Activated B cell treated with CpG ODN at 0.5 μM for 24 hours (primary cell): ENCODE measurements around the gene TICAM2. TPM values are rescaled to one million over a fixed set of nuclear protein-coding genes. Genes with fewer than 3 reads are reported as not detected.

ENCODE experiments used
- ATAC-seq: fragments of 200-7000 bp; cut with Tn5 transposase; one replicate; pipeline ENCODE4 v1.10.0; 2021; ENCODE audit warnings: low read depth, mild to moderate bottlenecking, moderate library complexity
- CTCF ChIA-PET: fragments of 350-600 bp; sonication (Branson Sonifier 250); formaldehyde crosslinking; loops from one replicate; lab custom pipeline; 2021; ENCODE audit warnings: antibody characterized with exemption; lab: Charles Lee
- POLR2A ChIA-PET: fragments of 350-600 bp; sonication (Branson Sonifier 250); formaldehyde crosslinking; loops from one replicate; lab custom pipeline; 2021; ENCODE audit warnings: antibody characterized with exemption; lab: Charles Lee
- DNase-seq: peaks from one replicate; pipeline ENCODE4 v3.0.0; 2022
- H3K27ac Mint-ChIP-seq: one replicate; pipeline ENCODE4 v1.8.0; 2020; ENCODE audit warnings: mixed read lengths
- H3K27me3 Mint-ChIP-seq: one replicate; pipeline ENCODE4 v1.8.0; 2021; ENCODE audit warnings: mixed read lengths
- H3K36me3 Mint-ChIP-seq: one replicate; pipeline ENCODE4 v1.8.0; 2021; ENCODE audit warnings: low read depth, mixed read lengths
- H3K4me1 Mint-ChIP-seq: one replicate; pipeline ENCODE4 v1.8.0; 2021; ENCODE audit warnings: mixed read lengths
- H3K4me3 Mint-ChIP-seq: one replicate; pipeline ENCODE4 v1.8.0; 2020; ENCODE audit warnings: mild to moderate bottlenecking, mixed read lengths
- H3K9me3 Mint-ChIP-seq: one replicate; pipeline ENCODE4 v1.8.0; 2020; ENCODE audit warnings: mixed read lengths
- intact Hi-C: fragments of 100-400 bp; cut with micrococcal nuclease; formaldehyde crosslinking; loops from one replicate; pipeline ENCODE4 v1.15.1; 2024
- total RNA-seq: library from RNA; stranded (reverse); gene quantifications from 2 replicates; pipeline ENCODE4 v1.2.3, GENCODE V29; 2022
- TF ChIP-seq, protein P1 (sequence below): fragments of 200-600 bp; IDR thresholded peaks from one replicate; pipeline ENCODE4 v1.8.0; 2022; ENCODE audit warnings: antibody characterized with exemption, mild to moderate bottlenecking

The TICAM2 gene
- total RNA-seq, 1 donor from 2014 or later: 12.4 TPM

DNA sequence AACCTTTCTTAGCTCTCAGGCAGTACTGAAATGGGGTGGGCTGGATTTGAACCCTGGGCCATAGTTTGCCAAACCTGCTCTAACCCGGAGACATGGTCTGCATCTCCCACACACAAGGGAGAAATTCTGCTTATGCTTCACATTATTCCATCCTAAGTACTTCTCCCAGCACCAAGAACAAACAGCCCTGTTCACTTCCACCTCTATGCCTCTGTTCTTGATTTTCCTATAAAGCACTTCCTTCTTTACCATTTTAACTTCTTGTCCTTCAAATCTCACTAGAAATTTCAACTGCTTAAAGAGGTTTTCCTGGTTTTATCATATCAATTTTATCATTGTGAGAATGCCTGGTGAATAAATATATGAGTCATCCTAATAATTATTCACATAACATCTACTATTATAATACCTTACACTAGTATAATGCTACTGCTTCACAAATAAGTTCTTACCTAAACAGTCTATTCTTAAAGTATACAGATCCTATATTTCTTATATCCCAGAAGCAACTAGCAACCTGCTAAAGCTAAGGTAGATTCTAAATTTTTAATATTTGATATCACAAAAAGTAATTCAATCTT lies 70.4 kb downstream of the TICAM2 start:
- ChIA-PET POLR2A (no interaction called here), CTCF (no interaction called here)
- H3K27me3 Mint-ChIP-seq: no peaks in the 10 kb centered on the region
- H3K36me3 Mint-ChIP-seq: peaks cover 51% of the 10 kb centered on the region
- intact Hi-C loops: loop anchor here (1.0 kb wide), 1 partner anchor 10 kb away; no protein-coding TSS in a partner anchor
- ATAC-seq (no peak), DNase-seq (no peak)
- peaks cover 71% of the 10 kb centered on the region for H3K4me1 Mint-ChIP-seq
- TF ChIP-seq, protein P1, sequence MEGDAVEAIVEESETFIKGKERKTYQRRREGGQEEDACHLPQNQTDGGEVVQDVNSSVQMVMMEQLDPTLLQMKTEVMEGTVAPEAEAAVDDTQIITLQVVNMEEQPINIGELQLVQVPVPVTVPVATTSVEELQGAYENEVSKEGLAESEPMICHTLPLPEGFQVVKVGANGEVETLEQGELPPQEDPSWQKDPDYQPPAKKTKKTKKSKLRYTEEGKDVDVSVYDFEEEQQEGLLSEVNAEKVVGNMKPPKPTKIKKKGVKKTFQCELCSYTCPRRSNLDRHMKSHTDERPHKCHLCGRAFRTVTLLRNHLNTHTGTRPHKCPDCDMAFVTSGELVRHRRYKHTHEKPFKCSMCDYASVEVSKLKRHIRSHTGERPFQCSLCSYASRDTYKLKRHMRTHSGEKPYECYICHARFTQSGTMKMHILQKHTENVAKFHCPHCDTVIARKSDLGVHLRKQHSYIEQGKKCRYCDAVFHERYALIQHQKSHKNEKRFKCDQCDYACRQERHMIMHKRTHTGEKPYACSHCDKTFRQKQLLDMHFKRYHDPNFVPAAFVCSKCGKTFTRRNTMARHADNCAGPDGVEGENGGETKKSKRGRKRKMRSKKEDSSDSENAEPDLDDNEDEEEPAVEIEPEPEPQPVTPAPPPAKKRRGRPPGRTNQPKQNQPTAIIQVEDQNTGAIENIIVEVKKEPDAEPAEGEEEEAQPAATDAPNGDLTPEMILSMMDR: no peak
- peaks cover 6% of the 10 kb centered on the region for H3K9me3 Mint-ChIP-seq
- no peak overlapping the region for H3K4me3 Mint-ChIP-seq
- H3K27ac Mint-ChIP-seq: no peak overlapping the region

DNA sequence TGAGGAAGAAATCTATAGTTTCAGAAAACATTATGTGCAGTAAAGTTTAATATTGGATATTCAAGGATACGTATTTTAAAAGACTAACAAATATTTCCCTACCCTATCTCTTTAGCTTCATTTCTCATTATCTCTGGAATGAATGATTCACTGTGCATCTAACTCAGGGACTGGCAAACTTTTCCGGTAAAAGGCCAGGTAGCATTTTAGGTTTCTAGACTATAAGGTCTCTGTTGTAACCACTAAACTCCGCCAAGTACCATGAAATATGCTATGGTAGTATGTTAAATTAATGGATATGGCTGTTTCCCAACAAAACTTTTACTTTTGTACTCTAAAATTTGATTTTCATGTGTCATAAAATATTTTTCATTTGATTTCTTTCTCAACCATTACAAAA lies 70.9 kb downstream of the TICAM2 start:
- TF ChIP-seq, protein P1: no peak
- DNase-seq (no peak), ATAC-seq (no peak)
- Mint-ChIP-seq H3K36me3 (peaks cover 50% of the 10 kb centered on the region), H3K9me3 (peaks cover 6% of the 10 kb centered on the region), H3K27ac (no peak overlapping the region), H3K4me1 (peaks cover 69% of the 10 kb centered on the region), H3K4me3 (no peak overlapping the region), H3K27me3 (no peaks in the 10 kb centered on the region)
- intact Hi-C loops: loop anchor here (1.0 kb wide), 1 partner anchor 11 kb away; no protein-coding TSS in a partner anchor
- ChIA-PET CTCF (no interaction called here), POLR2A (no interaction called here)

DNA sequence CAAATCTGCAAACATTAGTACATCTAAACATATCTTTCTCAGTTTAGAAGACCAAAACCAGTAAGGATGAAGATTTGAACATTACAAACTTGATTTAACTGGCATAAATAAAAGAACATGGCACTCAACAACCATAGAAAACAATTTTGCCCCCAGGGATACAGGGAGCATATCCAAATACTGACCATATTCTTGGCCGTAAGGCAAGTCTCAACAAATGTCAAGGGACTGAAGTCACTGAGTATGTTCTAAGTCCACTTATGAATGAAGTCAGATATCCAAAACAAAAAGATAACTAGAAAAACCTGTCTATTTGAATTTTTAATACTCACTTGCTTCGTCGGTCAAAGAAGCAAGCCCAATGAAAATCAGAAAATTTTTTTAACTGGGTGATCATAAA lies 71.9 kb downstream of the TICAM2 start:
- Mint-ChIP-seq H3K4me3 (no peak overlapping the region), H3K27ac (no peak overlapping the region), H3K4me1 (peaks cover 62% of the 10 kb centered on the region), H3K36me3 (peaks cover 42% of the 10 kb centered on the region), H3K27me3 (no peaks in the 10 kb centered on the region), H3K9me3 (peaks cover 2% of the 10 kb centered on the region)
- intact Hi-C loops: no loop called here
- CTCF ChIA-PET: no interaction called here
- TF ChIP-seq, protein P1: no peak
- POLR2A ChIA-PET: no interaction called here
- ATAC-seq: no peak
- DNase-seq: no peak

Other genes with a start within 250 kb of the TICAM2 start
- gene FEM1C, start 57.7 kb downstream of the TICAM2 start, total RNA-seq: 19.1 and 19.8 TPM in 2 replicates
- gene TMED7, start 23.6 kb upstream of the TICAM2 start, total RNA-seq: 34.9 and 35.0 TPM in 2 replicates
- gene CDO1, start 214.2 kb upstream of the TICAM2 start, total RNA-seq: not detected in 2 replicates
- gene ATG12, start 239.1 kb upstream of the TICAM2 start, total RNA-seq: 54.8 and 73.9 TPM in 2 replicates
- gene AP3S1, start 239.5 kb upstream of the TICAM2 start, total RNA-seq: 41.5 and 43.2 TPM in 2 replicates